Endothelial cell of umbilical vein (primary cell): ENCODE data around the gene PACRGL. TPM values are rescaled to one million over a fixed set of nuclear protein-coding genes. Genes with fewer than 3 reads are reported as not detected.

Experiments used
- BruUV-seq: library from RNA; stranded (reverse); fragments of 400-500 nt; replicated peaks from 2 replicates; lab custom pipeline; 2021; lab: Mats Ljungman, UMichigan
- CTCF ChIA-PET: fragments of 300-600, 350-600 bp; sonication (Branson Sonifier 250); formaldehyde crosslinking; loops from one replicate; lab custom pipeline; 2021; ENCODE audit warnings: antibody characterized with exemption, inconsistent platforms; lab: Charles Lee
- POLR2A ChIA-PET: fragments of 300-600, 350-600 bp; sonication (Branson Sonifier 250); formaldehyde crosslinking; loops from one replicate; lab custom pipeline; 2021; ENCODE audit warnings: antibody characterized with exemption, inconsistent platforms; lab: Charles Lee
- DNase-seq: peaks from one replicate; pipeline ENCODE4 v3.0.0-alpha.2; 2011; ENCODE audit warnings: low read depth, low spot score
- FAIRE-seq: peaks from 2 replicates; lab custom pipeline; 2011; peaks lifted over from hg19 to GRCh38; lab: Jason Lieb, UNC
- H2AFZ ChIP-seq: 2 replicates; pipeline ENCODE4 v1.6.0; 2012; ENCODE audit warnings: low read depth, low read length, control low read depth, inconsistent platforms
- H3K27ac ChIP-seq: 2 replicates; pipeline ENCODE4 v1.5.1; 2011; ENCODE audit warnings: low read depth, mild to moderate bottlenecking, control low read depth, low read length, moderate library complexity; ENCODE audit not compliant: insufficient read depth
- H3K27me3 ChIP-seq, 2 experiments: 2 replicates each; pipeline versions ENCODE4 v1.6.0 to v1.6.1; 2011; ENCODE audit warnings: low read length in 2 of 2, mixed read lengths in 1 of 2; ENCODE audit not compliant: control insufficient read depth in 2 of 2, insufficient read depth in 2 of 2
- H3K36me3 ChIP-seq, 2 experiments: 2 replicates in 1 of 2; 3 replicates in 1 of 2; pipeline ENCODE4 v1.5.1; 2011; ENCODE audit warnings: low read length in 2 of 2, mild to moderate bottlenecking in 1 of 2, moderate library complexity in 1 of 2; ENCODE audit not compliant: control insufficient read depth in 2 of 2, insufficient read depth in 2 of 2; ENCODE audit errors: extremely low read depth in 1 of 2
- H3K4me1 ChIP-seq: 3 replicates; pipeline ENCODE4 v1.5.1; 2011; ENCODE audit warnings: mild to moderate bottlenecking, low read length; ENCODE audit not compliant: control insufficient read depth, insufficient read depth; ENCODE audit errors: extremely low read depth
- H3K4me2 ChIP-seq: 2 replicates; pipeline ENCODE4 v1.6.1; 2011; ENCODE audit warnings: low read length, control low read depth, mixed read lengths; ENCODE audit not compliant: insufficient read depth
- H3K4me3 ChIP-seq, 3 experiments: fragments of 200-600 bp in 1 of 3; sonication (generic), shearing (Covaris generic) in 1 of 3; replicated peaks in 1 of 3; 2 replicates each; pipeline ENCODE4 v1.5.1; 2011 to 2016; ENCODE audit warnings: control low read depth in 3 of 3, low read length in 3 of 3, mild to moderate bottlenecking in 2 of 3, inconsistent platforms in 1 of 3, low read depth in 1 of 3, moderate library complexity in 1 of 3; ENCODE audit not compliant: insufficient read depth in 1 of 3
- H3K79me2 ChIP-seq: 2 replicates; pipeline ENCODE4 v1.6.0; 2012; ENCODE audit warnings: low read length, inconsistent platforms; ENCODE audit not compliant: control insufficient read depth, insufficient read depth
- H3K9ac ChIP-seq: replicated peaks from 2 replicates; pipeline ENCODE3; 2011; ENCODE audit warnings: low read length, control low read depth; ENCODE audit not compliant: insufficient read depth; ENCODE audit errors: extremely low read depth
- H3K9me1 ChIP-seq: replicated peaks from 3 replicates; pipeline ENCODE4 v1.6.0; 2011; ENCODE audit warnings: mild to moderate bottlenecking, low read length; ENCODE audit not compliant: control insufficient read depth, insufficient read depth; ENCODE audit errors: extremely low read depth
- H3K9me3 ChIP-seq: replicated peaks from 2 replicates; pipeline ENCODE4 v1.5.1; 2012; ENCODE audit warnings: low read length, inconsistent platforms; ENCODE audit not compliant: control insufficient read depth, insufficient read depth
- H4K20me1 ChIP-seq: replicated peaks from 2 replicates; pipeline ENCODE3; 2011; ENCODE audit warnings: mild to moderate bottlenecking, low read length; ENCODE audit not compliant: control insufficient read depth, insufficient read depth; ENCODE audit errors: extremely low read depth
- EZH2 ChIP-seq: IDR thresholded peaks from 2 replicates; pipeline ENCODE4 v1.6.1; 2012; ENCODE audit warnings: borderline replicate concordance, low read depth, mild to moderate bottlenecking, moderate library complexity, low read length, inconsistent platforms; ENCODE audit not compliant: severe bottlenecking
- FOS ChIP-seq: IDR thresholded peaks from 2 replicates; pipeline ENCODE4 v1.6.1; 2011; ENCODE audit warnings: mild to moderate bottlenecking, low read length, moderate library complexity, borderline replicate concordance; ENCODE audit not compliant: insufficient read depth
- GATA2 ChIP-seq: IDR thresholded peaks from 2 replicates; pipeline ENCODE4 v1.7.0; 2011; ENCODE audit warnings: low read depth, mild to moderate bottlenecking, moderate library complexity, mixed read lengths, low read length; ENCODE audit not compliant: insufficient read length, insufficient read depth
- JUN ChIP-seq: IDR thresholded peaks from 2 replicates; pipeline ENCODE4 v1.6.1; 2011; ENCODE audit warnings: borderline replicate concordance, low read depth; ENCODE audit not compliant: insufficient read length, insufficient read depth
- MYC ChIP-seq: IDR thresholded peaks from one replicate; pipeline ENCODE4 v1.6.1; 2011; ENCODE audit warnings: mild to moderate bottlenecking, low read depth, low read length
- POLR2A ChIP-seq: IDR thresholded peaks from 2 replicates; pipeline ENCODE4 v1.6.1; 2012; ENCODE audit warnings: low read depth, mild to moderate bottlenecking, control low read depth, low read length
- POLR2AphosphoS5 ChIP-seq: IDR thresholded peaks from 2 replicates; pipeline ENCODE4 v1.6.1; 2012; ENCODE audit warnings: low read depth, mild to moderate bottlenecking, control low read depth, low read length, moderate library complexity; ENCODE audit not compliant: insufficient read depth
- dilution Hi-C: fragments of 300-500 bp; cut with MboI; formaldehyde crosslinking; loops from one replicate; pipeline ENCODE4 v1.15.0; 2019; ENCODE audit warnings: low sequenced_read_pairs; ENCODE audit not compliant: extremely low pct_ligation_motif_present
- intact Hi-C: fragments of 100-400 bp; cut with micrococcal nuclease; formaldehyde crosslinking; loops from one replicate; pipeline ENCODE4 v1.10.0; 2022
- polyA plus RNA-seq, 4 experiments: library from polyadenylated mRNA; depleted of rRNA in 3 of 4; stranded (reverse) in 3 of 4; unstranded in 1 of 4; fragments of >200 nt; gene quantifications; 2 replicates each; pipeline versions ENCODE4 v1.2.1 to v1.2.3, GENCODE V29; 2011 to 2012; ENCODE audit warnings: missing spikeins in 1 of 4
- total RNA-seq: library from RNA; stranded (reverse); gene quantifications from 2 replicates; pipeline ENCODE4 v1.2.3, GENCODE V29; 2021
- TF ChIP-seq, protein P1 (sequence below): IDR thresholded peaks from 2 replicates; pipeline ENCODE4 v1.6.1; 2011; ENCODE audit not compliant: insufficient read depth, insufficient read length
- TF ChIP-seq, protein P2 (sequence below), 2 donors: IDR thresholded peaks; 1 replicate in 1 of 2; 2 replicates in 1 of 2; pipeline ENCODE4 v1.5.1; 2011; ENCODE audit warnings: low read length in 2 of 2, mild to moderate bottlenecking in 2 of 2, moderate library complexity in 2 of 2, control low read depth in 1 of 2, inconsistent platforms in 1 of 2, low read depth in 1 of 2; ENCODE audit not compliant: insufficient read depth in 1 of 2; ENCODE audit errors: extremely low read depth in 1 of 2

PACRGL gene
- total and polyA plus RNA-seq, 2 donors (not counting 3 experiments of a cell fraction or from before 2014, with no cell fraction given), result 9.2 to 19.2 TPM

DNA sequence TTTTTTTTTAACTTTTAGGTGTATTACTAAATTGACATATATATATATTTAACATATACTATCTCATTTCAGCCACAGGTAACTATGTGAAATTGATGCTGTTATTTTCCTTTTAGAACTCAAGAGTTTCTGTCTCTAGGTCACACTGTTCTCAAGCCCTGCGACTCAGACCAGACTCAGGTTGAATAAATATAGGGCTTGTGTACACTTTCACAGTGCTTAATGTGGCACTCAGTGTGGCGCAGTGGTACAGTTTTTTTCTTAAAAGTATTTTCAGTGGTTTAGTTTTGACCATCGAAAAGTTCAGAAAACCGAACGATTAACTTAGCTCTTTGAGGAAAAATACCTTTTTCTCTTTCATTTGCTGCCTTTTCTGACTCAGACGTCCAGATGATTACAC lies 24.7 kb downstream of the PACRGL start:
- no peaks in the 10 kb centered on the region for H4K20me1 ChIP-seq
- no peaks in the 10 kb centered on the region for H3K9me1 ChIP-seq
- no TSS peak for BruUV-seq
- no peaks in the 10 kb centered on the region for H3K79me2 ChIP-seq
- intact Hi-C loops, result no loop called here
- no peaks in the 10 kb centered on the region for H3K4me1 ChIP-seq
- H2AFZ ChIP-seq, result no peak overlapping the region
- H3K4me3 ChIP-seq, result no peak overlapping the region
- H3K9ac ChIP-seq, result no peak overlapping the region
- FAIRE-seq (no peak), DNase-seq (no peak)
- ChIA-PET POLR2A (no interaction called here), CTCF (no interaction called here)
- peaks cover 5 to 8% of the 10 kb centered on the region in 2 experiments for H3K36me3 ChIP-seq
- no peaks in the 10 kb centered on the region for H3K27me3 ChIP-seq
- H3K4me2 ChIP-seq, result no peak overlapping the region
- dilution Hi-C loops, result no loop called here
- TF ChIP-seq FOS (no peak), POLR2A (no peak), JUN (no peak), EZH2 (no peak), MYC (no peak), POLR2AphosphoS5 (no peak), GATA2 (no peak)
- TF ChIP-seq, protein P1, sequence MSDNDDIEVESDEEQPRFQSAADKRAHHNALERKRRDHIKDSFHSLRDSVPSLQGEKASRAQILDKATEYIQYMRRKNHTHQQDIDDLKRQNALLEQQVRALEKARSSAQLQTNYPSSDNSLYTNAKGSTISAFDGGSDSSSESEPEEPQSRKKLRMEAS, result no peak
- TF ChIP-seq, protein P2, sequence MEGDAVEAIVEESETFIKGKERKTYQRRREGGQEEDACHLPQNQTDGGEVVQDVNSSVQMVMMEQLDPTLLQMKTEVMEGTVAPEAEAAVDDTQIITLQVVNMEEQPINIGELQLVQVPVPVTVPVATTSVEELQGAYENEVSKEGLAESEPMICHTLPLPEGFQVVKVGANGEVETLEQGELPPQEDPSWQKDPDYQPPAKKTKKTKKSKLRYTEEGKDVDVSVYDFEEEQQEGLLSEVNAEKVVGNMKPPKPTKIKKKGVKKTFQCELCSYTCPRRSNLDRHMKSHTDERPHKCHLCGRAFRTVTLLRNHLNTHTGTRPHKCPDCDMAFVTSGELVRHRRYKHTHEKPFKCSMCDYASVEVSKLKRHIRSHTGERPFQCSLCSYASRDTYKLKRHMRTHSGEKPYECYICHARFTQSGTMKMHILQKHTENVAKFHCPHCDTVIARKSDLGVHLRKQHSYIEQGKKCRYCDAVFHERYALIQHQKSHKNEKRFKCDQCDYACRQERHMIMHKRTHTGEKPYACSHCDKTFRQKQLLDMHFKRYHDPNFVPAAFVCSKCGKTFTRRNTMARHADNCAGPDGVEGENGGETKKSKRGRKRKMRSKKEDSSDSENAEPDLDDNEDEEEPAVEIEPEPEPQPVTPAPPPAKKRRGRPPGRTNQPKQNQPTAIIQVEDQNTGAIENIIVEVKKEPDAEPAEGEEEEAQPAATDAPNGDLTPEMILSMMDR (IDR thresholded peaks at IDR 0.05; ENCODE audit: extremely low read depth in 1 of 2, insufficient read depth in 1 of 2, low read depth in 1 of 2, low read length in 2 of 2), result no peak
- H3K9me3 ChIP-seq, result no peaks in the 10 kb centered on the region
- H3K27ac ChIP-seq, result no peak overlapping the region
